Tibial artery (tissue), 4 donors: Measurements from ENCODE around the gene ANG.

Experiments
- DNase-seq, 2 donors: peaks; one replicate each; pipeline ENCODE4 v3.0.0-alpha.2; 2019
- H3K27ac ChIP-seq, 2 donors: fragments of 200-600 bp; sonication (generic) in 1 of 2; 1 replicate in 1 of 2; 2 replicates in 1 of 2; pipeline ENCODE4 v1.5.1; 2018 to 2019; ENCODE audit warnings: mild to moderate bottlenecking in 1 of 2
- H3K27me3 ChIP-seq, 2 donors: fragments of 200-600 bp; sonication (generic) in 1 of 2; one replicate each; pipeline versions ENCODE4 v1.5.1 to v1.6.0; 2016 to 2019
- H3K36me3 ChIP-seq, 3 donors: fragments of 200-600 bp; sonication (generic) in 2 of 3; one replicate each; pipeline ENCODE4 v1.5.1; 2016 to 2019; ENCODE audit warnings: mild to moderate bottlenecking in 2 of 3
- H3K4me1 ChIP-seq, 4 donors: fragments of 200-600 bp; sonication (generic) in 2 of 4; 1 replicate in 3 of 4; 2 replicates in 1 of 4; pipeline ENCODE4 v1.5.1; 2016 to 2019
- H3K4me3 ChIP-seq, 2 donors: fragments of 200-600 bp; sonication (generic) in 1 of 2; 1 replicate in 1 of 2; 2 replicates in 1 of 2; pipeline ENCODE4 v1.5.1; 2018 to 2019; ENCODE audit warnings: mild to moderate bottlenecking in 2 of 2
- H3K9me3 ChIP-seq, 3 donors: fragments of 200-600 bp; sonication (generic) in 1 of 3; one replicate each; pipeline ENCODE4 v1.5.1; 2016 to 2019
- CTCF ChIP-seq, 2 experiments: fragments of 200-600 bp in 1 of 2; fragments of 450-650 bp in 1 of 2; IDR thresholded peaks; one replicate each; pipeline ENCODE4 v1.5.1; 2017 to 2019; ENCODE audit warnings: antibody characterized with exemption in 2 of 2, mild to moderate bottlenecking in 1 of 2, moderate library complexity in 1 of 2
- intact Hi-C: fragments of 100-400 bp; cut with DNase I; formaldehyde crosslinking; loops from one replicate; pipeline ENCODE4 v1.15.0; 2023; ENCODE audit warnings: low total_unique reads

The ANG gene

DNA sequence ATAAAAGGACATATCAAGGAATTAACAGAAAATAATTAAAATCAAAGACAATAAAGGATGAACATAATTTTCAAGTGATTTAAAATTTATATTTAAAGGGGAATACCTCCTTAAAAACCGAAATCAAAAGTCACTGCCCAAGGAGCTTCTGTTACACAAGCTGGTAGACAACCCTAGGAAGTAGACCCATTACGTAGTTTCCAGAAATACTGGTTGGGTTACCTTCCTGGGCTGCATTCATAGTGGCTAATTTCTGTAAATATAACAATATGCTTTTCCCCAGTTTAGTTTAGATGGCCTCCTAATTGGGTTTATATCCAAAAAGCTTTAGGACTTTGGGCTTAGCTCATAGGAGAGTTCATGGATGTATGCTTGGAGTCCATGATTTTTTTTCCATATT lies 55.0 kb downstream of the ANG start:
- H3K4me3 ChIP-seq = no peak overlapping the region
- intact Hi-C loops = no loop called here
- H3K27ac ChIP-seq = no peak overlapping the region
- DNase-seq = no peak
- no peaks in the 10 kb centered on the region for H3K9me3 ChIP-seq
- H3K4me1 ChIP-seq = no peaks in the 10 kb centered on the region
- no peaks in the 10 kb centered on the region for H3K36me3 ChIP-seq
- no peaks in the 10 kb centered on the region for H3K27me3 ChIP-seq
- TF ChIP-seq CTCF (IDR thresholded peaks at IDR 0.05) = no peak
